Cerebellar cortex (tissue), 1 donor: ENCODE data around the gene SMIM27.
"Not testable (repeated sequence)": the region's sequence is repeated elsewhere in the genome, so short reads cannot be mapped to it uniquely, and the experiment has no call there.

Source experiments
- DNase-seq: peaks from one replicate; pipeline ENCODE4 v3.0.0-alpha.2; 2015; ENCODE audit warnings: low spot score

The SMIM27 gene

GRCh38 chr9:32599021-32599420 lies 46.9 kb downstream of the SMIM27 start:
- DNase-seq, result not testable (repeated sequence)
